Loucy (cell line): ENCODE measurements around the gene TMEM163.

Experiments used
- EZH2phosphoT487 ChIP-seq: fragments of 200-600 bp; IDR thresholded peaks from 2 replicates; pipeline ENCODE4 v1.6.1; 2018; ENCODE audit warnings: antibody characterized with exemption, mild to moderate bottlenecking, moderate library complexity, borderline replicate concordance
- TF ChIP-seq, protein P1 (sequence below): fragments of 200-600 bp; sonication (generic); conservative IDR thresholded peaks from 2 replicates; pipeline ENCODE4 v1.5.1; 2014; ENCODE audit warnings: mild to moderate bottlenecking, antibody characterized with exemption, low read length

DNA sequence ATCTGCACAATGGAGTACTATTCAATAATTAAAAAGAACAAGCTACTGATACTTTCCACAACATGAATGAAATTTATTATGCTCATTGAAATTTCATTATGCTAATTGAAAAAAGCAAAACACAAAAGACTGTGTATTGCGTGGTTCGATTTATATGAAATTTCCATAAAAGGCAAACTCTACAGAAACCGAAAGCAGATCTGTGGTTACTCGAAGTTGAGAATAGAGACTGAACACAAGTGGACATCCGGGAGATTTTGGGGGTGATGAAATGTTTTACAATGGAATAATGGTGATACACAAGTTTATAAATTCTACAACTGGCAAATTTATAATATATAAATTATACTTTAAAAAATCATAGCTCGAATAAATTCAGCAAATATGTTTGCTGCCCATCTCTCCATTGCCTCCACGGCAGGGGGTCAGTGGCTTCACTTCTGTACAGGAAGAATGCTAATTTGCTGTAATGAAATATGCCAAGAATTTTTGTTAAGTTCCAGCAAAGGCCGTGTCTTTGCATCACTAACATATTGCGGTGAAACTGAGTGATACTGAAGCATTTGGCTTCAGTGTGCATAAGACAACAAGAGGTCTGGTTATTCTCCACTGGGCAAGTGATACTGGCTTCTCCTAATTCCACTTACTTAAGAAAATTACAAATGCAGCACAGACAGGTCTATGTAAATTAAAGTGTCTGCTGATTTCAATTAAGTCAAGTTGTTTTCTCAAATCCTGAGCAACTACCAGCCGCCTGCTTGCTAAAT lies 96.7 kb downstream of the TMEM163 start:
- TF ChIP-seq, protein P1, sequence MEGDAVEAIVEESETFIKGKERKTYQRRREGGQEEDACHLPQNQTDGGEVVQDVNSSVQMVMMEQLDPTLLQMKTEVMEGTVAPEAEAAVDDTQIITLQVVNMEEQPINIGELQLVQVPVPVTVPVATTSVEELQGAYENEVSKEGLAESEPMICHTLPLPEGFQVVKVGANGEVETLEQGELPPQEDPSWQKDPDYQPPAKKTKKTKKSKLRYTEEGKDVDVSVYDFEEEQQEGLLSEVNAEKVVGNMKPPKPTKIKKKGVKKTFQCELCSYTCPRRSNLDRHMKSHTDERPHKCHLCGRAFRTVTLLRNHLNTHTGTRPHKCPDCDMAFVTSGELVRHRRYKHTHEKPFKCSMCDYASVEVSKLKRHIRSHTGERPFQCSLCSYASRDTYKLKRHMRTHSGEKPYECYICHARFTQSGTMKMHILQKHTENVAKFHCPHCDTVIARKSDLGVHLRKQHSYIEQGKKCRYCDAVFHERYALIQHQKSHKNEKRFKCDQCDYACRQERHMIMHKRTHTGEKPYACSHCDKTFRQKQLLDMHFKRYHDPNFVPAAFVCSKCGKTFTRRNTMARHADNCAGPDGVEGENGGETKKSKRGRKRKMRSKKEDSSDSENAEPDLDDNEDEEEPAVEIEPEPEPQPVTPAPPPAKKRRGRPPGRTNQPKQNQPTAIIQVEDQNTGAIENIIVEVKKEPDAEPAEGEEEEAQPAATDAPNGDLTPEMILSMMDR: no peak
- TF ChIP-seq EZH2phosphoT487: no peak
